DND-41 (cell line): ENCODE data around the gene MUC22.

Experiments used
- ATAC-seq: fragments of 200-7000 bp; cut with Tn5 transposase; 3 replicates; pipeline ENCODE4 v1.9.1; 2021; ENCODE audit warnings: low read depth; ENCODE audit not compliant: insufficient read depth
- DNase-seq: peaks from one replicate; pipeline ENCODE4 v3.0.0-alpha.2; 2020
- H2AFZ ChIP-seq: 2 replicates; pipeline ENCODE4 v1.6.0; 2012; ENCODE audit warnings: low read depth, low read length
- H3K27ac ChIP-seq: 2 replicates; pipeline ENCODE4 v1.5.1; 2012; ENCODE audit warnings: low read length, inconsistent platforms
- H3K27me3 ChIP-seq: fragments of 200-600 bp; sonication (generic); 2 replicates; pipeline ENCODE4 v1.6.0; 2012; ENCODE audit warnings: low read length, mild to moderate bottlenecking, inconsistent platforms; ENCODE audit not compliant: insufficient read depth, poor library complexity
- H3K36me3 ChIP-seq: 2 replicates; pipeline ENCODE4 v1.5.1; 2012; ENCODE audit warnings: low read length, inconsistent platforms; ENCODE audit not compliant: insufficient read depth
- H3K4me1 ChIP-seq: 2 replicates; pipeline ENCODE4 v1.5.1; 2012; ENCODE audit warnings: mild to moderate bottlenecking, low read length; ENCODE audit not compliant: insufficient read depth
- H3K4me2 ChIP-seq: 2 replicates; pipeline ENCODE4 v1.6.0; 2012; ENCODE audit warnings: mild to moderate bottlenecking, moderate library complexity, low read length, inconsistent platforms; ENCODE audit not compliant: insufficient read depth
- H3K4me3 ChIP-seq, 2 experiments: fragments of 200-600 bp in 1 of 2; shearing (Covaris generic) in 1 of 2; 2 replicates each; pipeline ENCODE4 v1.5.1; 2012 to 2016; ENCODE audit warnings: inconsistent platforms in 2 of 2, low read length in 2 of 2, mild to moderate bottlenecking in 2 of 2, low read depth in 1 of 2, moderate library complexity in 1 of 2
- H3K79me2 ChIP-seq: 2 replicates; pipeline ENCODE4 v1.6.0; 2012; ENCODE audit warnings: low read length, inconsistent platforms; ENCODE audit not compliant: insufficient read depth
- H3K9ac ChIP-seq: 2 replicates; pipeline ENCODE4 v1.6.0; 2012; ENCODE audit warnings: low read depth, mild to moderate bottlenecking, inconsistent platforms, low read length, moderate library complexity
- H3K9me3 ChIP-seq: 2 replicates; pipeline ENCODE4 v1.5.1; 2012; ENCODE audit warnings: low read length, moderate library complexity, mild to moderate bottlenecking, inconsistent platforms; ENCODE audit not compliant: insufficient read depth, severe bottlenecking
- H4K20me1 ChIP-seq: 2 replicates; pipeline ENCODE4 v1.6.0; 2012; ENCODE audit warnings: low read length; ENCODE audit not compliant: insufficient read depth
- CTCF ChIP-seq: IDR thresholded peaks from 2 replicates; pipeline ENCODE4 v1.5.1; 2012; ENCODE audit warnings: borderline replicate concordance, low read length, moderate library complexity, mild to moderate bottlenecking; ENCODE audit not compliant: poor library complexity, severe bottlenecking; ENCODE audit errors: extremely low read depth
- EZH2 ChIP-seq: IDR thresholded peaks from 3 replicates; pipeline ENCODE4 v1.6.1; 2012; ENCODE audit warnings: borderline replicate concordance, low read depth, mild to moderate bottlenecking, moderate library complexity, low read length, inconsistent platforms; ENCODE audit not compliant: severe bottlenecking

The MUC22 gene

GRCh38 chr6:31037682-31038081, 27.4 kb downstream of the MUC22 start:
- H3K36me3 ChIP-seq, result no peaks in the 10 kb centered on the region
- no peaks in the 10 kb centered on the region for H3K79me2 ChIP-seq
- no peak overlapping the region for H3K4me3 ChIP-seq
- no peak overlapping the region for H3K27ac ChIP-seq
- H3K4me2 ChIP-seq, result no peak overlapping the region
- no peaks in the 10 kb centered on the region; the same call in 1 of the 2 replicates for H4K20me1 ChIP-seq
- H2AFZ ChIP-seq, result no peak overlapping the region
- no peak overlapping the region for H3K9ac ChIP-seq
- H3K4me1 ChIP-seq, result no peaks in the 10 kb centered on the region
- ATAC-seq (no peak), DNase-seq (no peak)
- no peak for TF ChIP-seq EZH2
- TF ChIP-seq CTCF, result no peak
- H3K9me3 ChIP-seq, result no peaks in the 10 kb centered on the region
- peaks cover 9% of the 10 kb centered on the region for H3K27me3 ChIP-seq

GRCh38 chr6:31038559-31038958, 28.3 kb downstream of the MUC22 start:
- no peak overlapping the region for H3K4me2 ChIP-seq

GRCh38 chr6:31040801-31041200, 30.5 kb downstream of the MUC22 start:
- no peak for ATAC-seq
- Histone ChIP-seq H3K4me3 (no peak overlapping the region), H3K4me1 (no peaks in the 10 kb centered on the region), H3K27me3 (peaks cover 21% of the 10 kb centered on the region), H3K9ac (no peak overlapping the region), H3K9me3 (no peaks in the 10 kb centered on the region), H3K4me2 (no peak overlapping the region), H3K27ac (no peak overlapping the region), H3K36me3 (no peaks in the 10 kb centered on the region), H4K20me1 (no peaks in the 10 kb centered on the region; the same call in 1 of the 2 replicates), H3K79me2 (no peaks in the 10 kb centered on the region), H2AFZ (no peak overlapping the region)
- no peak for TF ChIP-seq CTCF
- no peak for TF ChIP-seq EZH2
- no peak for DNase-seq

More at GRCh38 chr6:31038559-31038958, 28.3 kb downstream of the MUC22 start:
- H3K9me3 ChIP-seq, result no peaks in the 10 kb centered on the region
- peaks cover 15% of the 10 kb centered on the region for H3K27me3 ChIP-seq
- H3K27ac ChIP-seq, result no peak overlapping the region
- ATAC-seq (no peak), DNase-seq (no peak)
- no peaks in the 10 kb centered on the region for H3K36me3 ChIP-seq
- no peak overlapping the region for H3K9ac ChIP-seq
- TF ChIP-seq CTCF, result no peak
- no peak for TF ChIP-seq EZH2
- no peak overlapping the region for H2AFZ ChIP-seq
- H3K79me2 ChIP-seq, result no peaks in the 10 kb centered on the region
- H4K20me1 ChIP-seq, result no peaks in the 10 kb centered on the region; the same call in 1 of the 2 replicates
- H3K4me1 ChIP-seq, result no peaks in the 10 kb centered on the region
- H3K4me3 ChIP-seq, result no peak overlapping the region

GRCh38 chr6:31041372-31041974, 31.2 kb downstream of the MUC22 start:
- Histone ChIP-seq H3K27ac (no peak overlapping the region), H3K9me3 (no peaks in the 10 kb centered on the region), H3K36me3 (no peaks in the 10 kb centered on the region), H3K4me1 (no peaks in the 10 kb centered on the region), H3K9ac (no peak overlapping the region), H4K20me1 (no peaks in the 10 kb centered on the region; the same call in 1 of the 2 replicates), H3K4me3 (no peak overlapping the region), H2AFZ (no peak overlapping the region), H3K4me2 (no peak overlapping the region), H3K27me3 (peaks cover 27% of the 10 kb centered on the region), H3K79me2 (no peaks in the 10 kb centered on the region)
- DNase-seq (no peak), ATAC-seq (no peak)
- TF ChIP-seq EZH2, result no peak
- no peak for TF ChIP-seq CTCF
